GM18861 (cell line): ENCODE data around the gene TMOD1.

Experiments
- ATAC-seq: cut with Tn5 transposase; IDR thresholded peaks from one replicate; pipeline ENCODE4 v1.9.1; 2021; ENCODE audit not compliant: unreplicated experiment

The TMOD1 gene

DNA sequence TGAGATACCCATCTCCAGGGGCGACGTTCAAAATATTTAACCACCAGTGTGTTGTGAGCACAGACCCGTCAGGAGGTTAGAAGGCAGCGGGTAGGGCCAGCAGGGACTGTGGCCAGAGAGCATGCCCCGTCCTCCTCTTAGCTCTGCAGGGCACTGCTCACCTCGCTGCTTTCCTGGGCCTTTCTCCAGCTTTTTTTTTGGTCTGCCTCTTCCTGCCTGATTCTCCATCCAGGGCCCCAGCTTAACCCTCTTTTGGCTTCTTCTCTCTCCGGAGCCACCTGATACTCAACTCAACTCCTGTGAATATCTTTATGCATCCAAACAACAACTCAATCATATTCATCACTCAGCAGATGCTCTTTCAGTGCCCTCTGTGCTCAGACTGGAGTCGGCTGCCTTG, 44.0 kb downstream of the TMOD1 start:
- ATAC-seq = no peak

DNA sequence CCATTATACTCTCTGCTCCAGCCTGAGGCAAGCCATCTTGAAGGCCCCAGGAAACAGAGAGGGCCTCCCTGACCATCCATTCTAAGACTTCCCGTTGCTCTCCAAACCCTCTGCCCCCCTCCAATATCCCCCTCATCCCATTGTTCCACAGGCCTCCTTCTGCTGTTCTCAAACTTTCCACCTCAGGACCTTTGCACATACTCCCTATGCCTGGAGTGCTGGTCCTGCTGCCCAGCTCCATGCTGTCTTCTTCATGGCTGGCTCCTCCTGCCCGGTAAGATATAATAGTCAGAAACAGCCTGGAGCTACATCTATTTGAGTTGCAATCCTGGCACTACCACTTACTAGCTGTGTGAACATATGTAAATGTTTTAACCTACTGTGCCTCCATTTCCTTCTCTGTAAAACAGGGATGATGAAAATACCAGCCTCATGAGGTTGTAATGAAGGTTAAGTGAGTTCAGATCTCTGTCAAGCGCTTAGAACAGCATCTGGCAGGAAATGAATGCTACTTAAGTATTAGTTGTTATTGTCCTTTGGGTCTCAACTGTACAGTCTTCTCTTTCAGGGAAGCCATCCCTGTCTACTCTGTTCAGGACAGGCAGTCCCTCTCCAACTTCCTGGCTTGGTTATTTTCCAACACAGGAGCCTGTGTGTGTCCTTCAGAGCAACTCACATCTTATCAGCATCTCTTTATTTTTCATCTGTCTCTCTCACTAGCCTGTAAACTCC, 45.8 kb downstream of the TMOD1 start:
- no peak for ATAC-seq

DNA sequence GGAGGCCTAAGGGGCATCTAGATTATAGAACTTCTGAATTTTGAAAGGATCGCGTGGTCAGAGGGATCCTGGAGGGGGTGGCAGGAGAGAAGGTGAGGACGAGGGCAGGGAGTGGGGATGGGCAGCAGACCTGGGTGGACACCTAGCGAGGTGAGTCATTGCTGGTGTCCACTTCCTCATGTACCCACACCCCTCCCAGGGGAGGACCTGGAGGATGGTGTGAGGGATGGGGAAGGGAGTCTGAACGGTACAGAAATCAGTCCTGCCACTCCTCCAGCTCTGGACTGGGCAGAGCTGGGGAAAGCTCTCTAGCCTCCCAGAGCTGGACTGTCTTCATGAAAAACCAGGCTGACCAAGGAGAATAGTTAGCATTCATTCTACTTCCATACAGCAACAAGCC, 46.9 kb downstream of the TMOD1 start:
- ATAC-seq = no peak

DNA sequence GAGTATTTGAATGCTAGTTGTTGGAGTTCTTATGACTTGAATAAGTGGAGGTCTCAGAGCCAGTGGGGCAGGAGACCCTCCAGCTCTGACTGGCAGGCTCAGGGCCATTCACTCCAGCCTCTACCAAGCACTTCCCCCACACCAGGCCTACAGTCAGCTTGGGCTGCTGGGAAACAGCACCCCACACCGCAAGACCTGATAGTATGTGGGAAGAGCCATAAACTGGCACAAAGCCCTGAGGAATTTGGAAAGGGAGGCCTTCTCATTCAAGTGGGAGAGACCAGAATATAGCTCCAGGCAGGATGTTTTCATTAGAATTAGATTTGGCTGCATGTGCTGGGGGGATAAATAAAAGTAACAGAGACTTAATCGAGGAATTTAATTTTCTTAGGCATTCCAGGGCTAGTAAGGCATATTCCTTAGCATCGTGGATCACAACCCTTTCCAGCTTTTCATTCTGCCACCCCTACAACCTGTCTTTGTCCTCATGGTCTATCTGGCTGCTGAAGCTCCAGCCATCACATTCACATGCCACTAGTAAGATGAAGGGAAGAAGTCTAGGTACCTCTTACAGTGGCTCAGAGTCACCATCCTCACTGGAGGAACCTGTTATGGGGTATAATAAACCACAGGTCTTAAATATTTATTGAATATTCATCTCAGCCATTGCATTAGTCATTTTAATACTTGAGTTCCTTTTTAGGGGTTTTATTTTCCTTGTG, 47.5 kb downstream of the TMOD1 start:
- no peak for ATAC-seq

DNA sequence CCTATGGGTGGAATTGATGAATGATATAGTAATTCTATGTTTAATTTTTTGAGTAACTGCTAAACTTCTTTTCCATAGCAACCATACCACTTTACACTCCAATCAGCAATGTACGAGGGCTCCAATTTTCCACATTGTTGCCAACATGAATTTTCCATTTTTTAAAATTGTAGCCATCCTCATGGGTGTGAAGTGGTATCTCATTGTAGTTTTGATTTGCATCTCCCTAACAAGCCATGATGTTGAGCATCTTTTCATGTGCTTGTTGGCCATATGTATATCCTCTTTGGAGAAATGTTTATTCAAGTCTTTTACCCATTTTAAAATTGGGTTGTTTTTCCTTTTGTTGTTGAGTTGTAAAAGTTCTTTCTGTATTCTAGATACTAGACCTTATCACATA, 48.9 kb downstream of the TMOD1 start:
- no peak for ATAC-seq

DNA sequence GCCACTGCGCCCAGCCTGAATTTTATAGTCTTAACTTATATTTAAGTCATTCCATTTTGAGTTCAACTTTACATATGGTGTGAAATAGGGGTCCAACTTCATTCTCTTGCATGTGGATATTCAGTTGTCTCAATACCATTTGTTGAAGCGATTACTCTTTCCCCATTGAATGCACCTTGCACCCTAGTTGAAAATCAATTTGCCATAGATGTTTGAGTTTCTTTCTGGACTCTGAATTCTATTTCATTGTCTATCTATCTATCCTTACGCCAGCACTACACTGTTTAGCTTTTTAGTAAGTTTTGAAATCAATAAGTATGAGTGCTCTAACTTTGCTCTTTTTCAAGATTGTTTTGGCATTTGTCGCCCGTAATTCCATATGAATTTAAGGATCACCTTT, 49.8 kb downstream of the TMOD1 start:
- no peak for ATAC-seq

DNA sequence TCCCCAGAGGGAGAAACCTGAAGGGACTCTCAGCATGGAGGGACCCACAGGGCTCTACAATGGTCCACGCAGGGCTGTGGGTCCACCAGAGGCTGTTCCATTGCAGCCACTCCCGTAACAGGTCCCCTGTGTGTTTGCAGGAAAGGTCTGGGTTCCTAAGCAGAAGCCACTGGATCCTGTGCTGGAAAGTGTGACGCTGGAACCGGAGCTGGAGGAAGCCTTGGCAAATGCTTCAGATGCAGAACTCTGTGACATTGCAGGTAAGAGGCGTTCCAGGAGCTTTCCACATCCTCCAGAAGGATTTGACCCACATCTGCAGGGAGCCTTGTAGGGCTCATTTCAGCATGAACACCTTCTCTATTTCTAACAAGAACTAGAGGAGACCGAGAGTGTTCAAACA, 51.7 kb downstream of the TMOD1 start:
- ATAC-seq = no peak

DNA sequence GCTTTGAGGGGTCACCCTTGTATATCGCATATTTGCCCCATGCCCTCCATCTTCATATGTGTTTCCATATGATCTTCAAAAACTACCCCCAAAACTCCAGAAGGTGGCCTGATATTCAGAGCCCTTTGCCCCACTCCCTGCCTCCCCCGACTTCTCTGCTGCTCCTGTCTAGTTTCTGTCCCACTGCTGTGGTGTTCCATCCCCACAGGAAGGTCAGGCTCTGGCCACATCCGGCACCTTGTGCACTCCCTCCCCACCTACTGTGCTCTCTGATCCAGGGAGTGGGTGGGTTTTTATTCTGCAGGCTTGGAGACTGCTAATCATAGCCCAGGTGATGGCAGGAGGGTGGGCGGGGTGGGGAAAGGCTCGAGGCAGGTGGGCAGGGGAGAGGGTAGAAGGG, 52.4 kb downstream of the TMOD1 start:
- no peak for ATAC-seq

DNA sequence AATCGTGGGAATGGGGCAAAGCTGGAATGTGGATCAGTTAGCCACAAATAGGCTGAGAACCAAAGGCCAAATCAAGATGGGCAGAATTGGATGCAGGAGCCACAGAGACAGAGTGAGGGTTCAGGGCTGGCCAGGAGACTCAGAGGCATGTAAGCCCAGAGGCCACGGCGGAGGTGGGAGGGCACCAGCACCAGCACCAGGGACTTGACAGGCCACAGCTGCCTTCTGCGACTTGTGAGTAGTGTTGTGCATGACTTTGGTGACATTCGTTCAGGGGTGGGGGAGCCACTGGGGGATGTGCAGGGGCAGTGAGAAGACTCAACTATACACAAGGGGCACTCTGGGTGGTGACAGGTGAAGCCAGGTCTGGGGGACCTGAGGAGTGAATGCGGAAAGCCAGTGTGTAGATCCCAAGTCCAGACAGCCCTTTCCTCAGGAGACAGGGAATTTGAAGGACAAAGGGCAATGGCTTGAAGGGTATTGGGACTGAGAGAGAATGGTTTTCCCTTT, 53.2 kb downstream of the TMOD1 start:
- ATAC-seq = no peak

DNA sequence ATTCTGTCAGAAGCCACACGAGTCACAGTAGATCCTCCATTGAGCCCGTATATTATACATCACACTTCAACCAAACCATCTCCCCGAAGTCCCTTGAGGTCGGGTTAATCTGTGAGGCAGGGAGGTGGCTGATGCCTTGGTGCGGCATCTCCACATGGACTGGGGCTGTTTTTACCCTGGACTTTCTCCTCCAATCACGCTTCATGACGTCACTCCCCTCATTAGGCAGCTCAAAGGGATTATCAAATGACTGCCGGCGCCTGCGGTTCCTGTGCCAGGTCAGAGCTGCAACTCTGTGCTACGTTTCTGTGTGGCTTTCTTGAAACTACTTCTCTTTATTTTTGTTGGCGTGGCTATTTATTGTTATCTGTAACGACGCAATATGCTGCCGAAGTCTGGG, 53.7 kb downstream of the TMOD1 start:
- ATAC-seq = no peak

DNA sequence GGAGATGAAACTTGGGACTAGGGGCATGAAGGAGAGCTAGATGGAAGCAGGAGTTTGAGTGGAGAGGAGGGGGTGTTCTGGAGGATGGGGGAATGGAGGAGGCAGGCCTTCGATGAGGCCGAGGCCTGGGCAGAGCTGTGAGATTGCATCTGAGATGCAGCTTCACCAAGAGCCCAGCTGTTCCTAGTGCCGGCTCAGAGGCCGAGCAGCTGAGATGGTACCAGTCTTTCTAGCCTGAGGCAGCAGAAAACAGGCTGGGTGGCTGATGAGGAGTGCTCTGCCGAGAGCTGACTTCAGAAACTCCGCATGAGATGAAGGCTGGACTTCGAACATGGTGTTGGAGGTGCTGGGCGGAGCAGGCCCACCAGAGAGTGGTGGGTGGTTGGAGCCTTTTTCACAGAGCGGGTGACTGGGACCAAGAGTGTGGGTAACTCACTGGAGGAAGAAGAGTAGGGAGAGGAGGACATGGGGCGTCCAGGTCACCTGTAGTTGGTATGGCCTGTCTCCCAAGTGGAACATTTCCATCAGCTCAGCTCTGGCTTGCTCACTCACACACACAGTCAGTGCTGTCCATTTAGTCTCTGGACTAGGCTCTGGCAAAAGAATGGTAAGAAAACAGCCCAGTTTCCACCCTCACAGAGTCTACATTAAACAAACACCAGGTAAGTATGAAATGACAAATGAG, 54.7 kb downstream of the TMOD1 start:
- no peak for ATAC-seq

DNA sequence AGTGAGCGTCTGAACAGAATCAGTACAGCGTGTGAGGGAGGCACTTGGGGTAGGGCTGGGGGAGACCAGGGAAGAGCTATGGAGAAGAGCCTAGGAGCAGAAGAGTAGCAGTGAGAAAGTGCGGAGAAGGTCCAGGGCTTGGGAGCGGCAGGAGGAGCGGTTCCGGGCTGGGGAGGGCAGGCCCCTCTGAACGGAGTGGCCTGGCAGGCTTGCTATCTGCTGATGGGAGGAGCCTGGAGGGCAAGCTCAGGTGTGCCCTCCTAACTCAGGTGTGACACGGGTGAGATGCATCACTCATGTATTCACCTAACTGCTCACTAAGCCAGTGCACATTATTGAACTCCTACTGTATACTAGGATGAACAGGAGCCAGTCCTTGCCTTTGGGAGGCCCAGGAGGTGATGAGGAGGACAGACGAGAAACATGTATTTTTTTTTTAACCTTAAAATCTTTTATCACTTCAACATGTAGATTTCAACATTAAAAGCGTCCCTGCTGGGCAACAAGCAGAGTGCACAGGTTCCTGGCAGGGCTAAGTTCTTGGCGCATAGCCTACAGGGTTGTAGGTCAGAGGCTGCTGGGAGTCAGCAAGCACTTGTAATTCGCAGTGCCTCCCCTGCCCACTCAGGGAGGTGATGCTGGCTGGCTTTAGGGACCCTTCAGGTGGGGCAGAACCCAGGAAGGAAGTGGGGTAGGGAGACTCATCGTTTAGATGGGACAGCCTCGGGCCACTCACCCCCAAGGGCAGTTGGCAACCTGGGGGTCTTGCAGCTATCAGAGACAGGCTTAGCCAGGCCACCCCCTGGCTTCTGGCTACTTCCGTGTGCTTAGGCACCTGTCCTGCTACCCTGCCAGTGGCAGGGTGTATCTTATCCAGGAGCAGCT, 55.5 kb downstream of the TMOD1 start:
- no peak for ATAC-seq

DNA sequence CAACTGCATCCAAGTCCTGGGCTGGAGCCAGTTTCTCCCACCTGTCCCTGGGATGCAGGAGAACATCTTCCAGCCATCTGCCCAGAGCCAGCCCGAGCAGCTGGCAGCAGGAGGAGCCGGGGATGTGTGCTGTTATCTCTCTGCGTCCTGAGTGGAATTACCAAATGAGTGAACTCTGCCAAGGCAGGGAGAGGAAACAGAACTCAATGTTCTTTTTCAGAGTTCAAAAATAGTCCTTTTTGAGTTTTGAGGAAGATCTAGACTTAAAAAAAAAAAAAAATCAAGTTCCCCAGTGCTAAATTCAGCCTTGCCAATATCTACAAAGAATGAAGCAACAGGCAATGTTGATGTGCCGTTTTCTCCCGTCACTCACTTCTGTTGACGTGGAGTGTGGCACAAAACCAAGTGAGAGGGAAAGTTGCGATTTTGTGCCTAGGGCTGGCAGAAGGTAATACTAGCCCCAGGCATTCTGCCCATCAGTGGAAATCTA, 56.2 kb downstream of the TMOD1 start:
- no peak for ATAC-seq

DNA sequence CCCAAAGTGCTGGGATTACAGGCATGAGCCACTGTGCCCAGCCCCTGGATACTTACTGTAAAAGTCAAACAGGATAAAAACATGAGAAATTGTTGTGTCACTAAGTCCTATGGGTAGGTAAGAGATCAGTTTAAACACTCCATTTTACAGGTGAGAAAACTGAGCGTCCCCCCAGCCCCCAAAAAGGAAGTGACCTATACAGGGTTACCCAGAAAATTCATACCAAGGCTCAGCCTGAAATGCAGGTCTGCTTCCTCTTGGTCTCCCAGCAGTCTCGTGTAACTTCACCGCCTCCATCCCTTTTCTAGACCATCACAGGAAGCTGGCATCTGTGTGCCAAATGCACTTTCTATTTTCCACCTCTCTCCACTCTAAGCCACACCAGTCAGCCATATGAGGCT, 57.2 kb downstream of the TMOD1 start:
- no peak for ATAC-seq

DNA sequence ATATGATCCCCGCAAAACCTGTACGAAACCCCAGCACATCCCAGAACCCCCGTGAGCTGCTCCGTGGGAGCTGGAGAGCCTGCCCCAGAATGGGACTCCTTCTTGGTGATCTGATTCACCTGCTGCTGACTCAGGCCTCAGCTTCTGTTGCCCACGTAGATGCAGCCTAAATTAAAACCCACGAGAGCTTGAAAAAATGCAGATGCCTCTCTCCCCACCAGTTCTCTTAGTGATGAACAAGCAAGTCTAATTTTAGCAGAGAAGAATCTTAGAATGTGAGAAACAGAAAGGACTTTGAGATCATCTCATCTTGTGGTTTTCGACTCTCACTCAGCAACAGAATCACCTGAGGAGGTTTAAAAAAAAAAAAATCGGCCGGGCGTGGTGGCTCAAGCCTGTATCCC, 57.6 kb downstream of the TMOD1 start:
- no peak for ATAC-seq

DNA sequence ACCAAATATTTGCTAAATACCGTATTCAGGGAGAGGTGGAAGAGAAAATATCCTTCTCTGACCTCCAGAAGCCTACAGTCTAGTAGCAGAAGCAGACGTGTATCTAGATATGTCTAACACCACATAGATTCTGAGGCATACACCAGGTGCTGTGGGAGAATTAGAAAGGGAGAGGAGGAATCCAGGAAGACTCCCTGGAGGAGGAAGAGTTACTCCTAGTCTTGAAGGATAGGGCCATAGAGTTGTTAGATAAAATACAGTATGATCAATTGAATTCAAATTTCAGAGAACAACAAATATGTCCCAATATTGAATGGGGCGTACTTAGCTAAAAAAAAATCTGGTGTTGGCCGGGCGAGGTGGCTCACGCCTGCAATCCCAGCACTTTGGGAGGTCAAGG, 58.7 kb downstream of the TMOD1 start:
- no peak for ATAC-seq

DNA sequence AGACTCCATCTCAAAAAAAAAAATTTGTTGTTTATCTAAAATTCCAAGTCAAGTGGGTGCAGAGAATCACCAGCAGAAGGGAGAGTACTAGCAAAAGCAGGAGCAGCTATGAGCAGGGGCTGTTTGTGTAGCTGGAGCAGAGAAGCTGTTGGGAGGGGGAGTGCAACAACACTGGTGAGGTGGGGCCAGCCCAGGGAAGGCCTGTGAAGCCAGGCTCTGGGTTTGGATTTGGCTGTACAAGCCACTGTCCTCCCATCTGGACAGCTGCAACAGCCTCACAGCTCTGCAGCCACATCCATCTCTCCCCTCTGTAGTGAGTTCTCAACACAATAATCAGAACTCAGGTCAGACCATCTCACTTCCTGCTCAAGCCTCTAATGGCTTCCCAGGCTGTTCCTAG, 59.4 kb downstream of the TMOD1 start:
- no peak for ATAC-seq

DNA sequence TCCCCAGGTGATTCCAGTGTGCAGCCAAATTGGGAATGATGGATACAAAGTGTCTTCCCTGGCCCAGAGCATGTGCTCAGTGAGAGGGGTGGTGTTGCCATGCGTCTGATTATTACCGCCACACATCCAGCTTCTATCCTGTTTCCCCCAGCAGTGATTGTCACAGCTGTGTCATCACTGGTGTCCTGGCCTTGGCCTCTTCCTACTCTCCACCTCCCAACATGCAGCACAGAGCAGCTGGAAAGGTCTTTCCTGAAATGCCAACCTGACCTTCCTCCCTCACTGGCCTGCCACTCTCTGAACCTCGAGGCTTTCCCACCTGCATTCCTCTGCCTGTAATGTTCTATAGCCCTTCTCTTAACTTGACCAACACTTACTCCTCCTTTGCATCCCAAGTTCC, 60.0 kb downstream of the TMOD1 start:
- no peak for ATAC-seq

DNA sequence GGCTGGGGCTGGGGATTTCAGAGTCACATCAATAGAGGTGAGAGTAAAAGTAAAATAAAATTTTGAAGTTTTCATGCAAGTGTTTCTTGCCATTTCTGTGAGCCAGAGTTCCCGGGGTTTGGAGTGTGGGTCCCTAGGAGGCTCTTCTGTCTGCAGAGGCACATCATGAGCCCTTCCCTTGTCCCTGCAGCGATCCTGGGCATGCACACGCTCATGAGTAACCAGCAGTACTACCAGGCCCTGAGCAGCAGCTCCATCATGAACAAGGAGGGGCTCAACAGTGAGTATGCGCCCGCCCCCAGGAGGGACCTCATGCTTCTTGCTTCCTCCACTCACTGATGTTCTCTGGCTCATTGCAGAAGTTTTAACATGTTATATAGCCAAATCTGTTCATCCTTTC, 61.1 kb downstream of the TMOD1 start:
- ATAC-seq = no peak

DNA sequence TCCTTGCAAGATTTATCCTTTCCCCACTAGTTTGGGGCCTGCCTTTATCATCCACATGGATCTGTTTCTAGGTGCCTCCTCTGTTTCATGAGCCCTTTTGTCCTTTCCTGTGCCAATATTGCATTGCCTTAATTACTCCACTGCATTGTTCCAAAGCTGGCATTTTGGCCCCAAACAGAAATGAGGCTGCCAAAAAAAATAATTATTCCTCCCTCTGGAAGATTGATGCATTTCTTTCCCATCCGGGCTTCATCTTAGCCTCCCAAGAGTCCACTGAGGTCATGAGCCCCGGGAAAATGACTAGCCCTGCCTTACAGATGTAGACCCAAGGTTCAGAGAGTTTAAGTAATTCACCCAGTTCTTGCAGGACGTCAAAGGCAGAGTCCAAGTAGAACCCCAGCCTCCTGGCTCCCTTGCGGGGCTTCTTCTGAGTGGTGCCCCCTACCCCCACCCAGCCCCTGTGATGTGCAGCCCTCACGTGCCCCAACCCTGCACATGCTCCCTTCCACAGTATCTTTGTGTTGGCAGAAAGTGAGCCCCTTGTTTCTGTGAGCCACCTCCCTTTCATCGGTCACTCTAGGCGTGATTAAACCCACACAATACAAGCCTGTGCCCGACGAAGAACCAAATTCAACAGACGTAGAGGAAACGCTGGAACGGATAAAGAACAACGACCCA, 62.1 kb downstream of the TMOD1 start:
- ATAC-seq = no peak
